HG02970 (cell line): Measurements from ENCODE around the gene PAQR7.

ENCODE experiments used
- ATAC-seq: cut with Tn5 transposase; IDR thresholded peaks from one replicate; pipeline ENCODE4 v1.9.1; 2021; ENCODE audit warnings: mild to moderate bottlenecking, moderate library complexity, moderate number of reproducible peaks; ENCODE audit not compliant: unreplicated experiment, low FRiP score

PAQR7 gene

DNA sequence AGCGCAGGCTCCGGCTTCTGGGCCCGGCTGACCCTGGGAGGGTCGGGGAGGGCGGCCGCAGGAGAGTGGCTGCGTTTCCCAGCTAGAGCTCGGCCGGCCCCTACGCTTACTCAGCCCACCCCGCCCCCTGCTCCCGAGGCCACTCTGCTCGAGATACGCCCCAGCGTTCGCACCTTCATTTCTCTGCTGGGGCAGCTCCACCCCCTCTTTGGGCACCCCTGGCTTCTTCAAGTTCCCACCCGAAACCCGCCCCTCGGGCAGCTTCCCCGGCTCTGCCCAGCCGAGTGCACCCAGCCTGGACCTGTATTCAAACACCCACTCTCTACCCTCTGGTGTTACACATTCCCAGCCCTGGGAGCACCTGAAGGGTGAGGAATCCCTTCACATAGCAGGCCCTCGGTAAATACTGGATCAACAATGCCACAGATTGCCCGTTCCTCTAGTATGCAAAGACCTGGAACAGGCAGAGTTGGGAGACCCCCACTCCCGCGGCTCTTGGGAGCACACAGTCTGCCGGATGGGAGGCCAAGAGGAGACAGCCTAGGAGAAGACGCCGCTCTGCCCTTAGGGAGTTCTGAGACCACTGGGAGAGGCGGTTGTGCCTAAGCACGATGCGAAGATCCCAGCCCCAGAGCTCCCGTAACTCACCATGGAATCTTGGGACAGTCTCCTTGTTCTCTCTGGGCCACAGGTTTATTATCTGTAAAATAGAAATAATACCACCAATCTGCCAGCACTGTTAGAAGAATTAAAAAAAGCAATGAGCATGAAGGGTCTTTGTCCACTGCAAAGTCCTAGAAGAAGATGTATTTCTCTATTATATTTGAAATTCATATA, 566 bp upstream of the PAQR7 start:
- no peak for ATAC-seq

DNA sequence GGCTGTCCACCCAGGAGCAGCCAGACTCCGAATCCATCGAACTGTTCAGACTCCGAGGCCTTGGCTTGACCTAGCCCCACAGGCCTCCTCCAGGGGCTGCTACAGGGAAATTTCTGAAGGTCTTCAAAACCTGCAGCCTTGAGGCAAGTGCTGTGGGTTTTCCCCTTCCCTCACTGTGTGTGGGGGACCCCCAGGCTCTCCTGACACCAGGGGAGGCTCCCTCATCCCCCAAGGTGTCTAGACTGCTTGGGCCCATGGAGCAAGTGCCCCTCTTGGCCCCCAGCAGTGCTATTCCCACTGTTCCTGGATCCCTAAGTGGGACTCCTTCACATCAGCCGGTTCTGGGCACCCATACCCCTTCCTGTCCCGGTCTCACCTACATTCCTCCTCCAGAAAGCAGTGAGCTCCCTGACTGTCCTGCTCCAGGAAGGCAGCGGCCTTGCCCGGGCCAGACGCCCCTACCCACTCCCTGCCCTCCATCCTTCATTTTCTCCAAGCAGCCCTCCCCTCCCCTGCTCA, 814 bp downstream of the PAQR7 start:
- ATAC-seq: no peak

DNA sequence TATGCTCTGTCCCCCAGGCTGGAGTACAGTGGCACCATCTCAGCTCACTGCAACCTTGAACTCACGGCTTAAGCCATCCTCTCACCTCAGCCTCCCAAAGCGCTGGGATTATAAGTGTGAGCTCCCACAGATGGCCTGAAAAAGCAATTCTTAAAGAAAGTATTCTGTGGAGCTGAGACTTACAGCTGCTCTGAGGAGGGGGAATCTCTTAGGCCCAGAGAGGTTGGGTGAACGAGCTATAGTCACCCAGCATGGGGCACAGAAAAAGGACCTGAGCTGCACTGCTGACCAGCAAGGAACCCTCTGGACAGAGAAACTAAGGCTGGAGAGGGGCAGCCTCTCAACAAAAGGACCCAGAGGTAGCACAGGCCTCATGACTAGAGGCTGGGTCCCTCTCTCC, 1.3 kb downstream of the PAQR7 start:
- no peak for ATAC-seq

DNA sequence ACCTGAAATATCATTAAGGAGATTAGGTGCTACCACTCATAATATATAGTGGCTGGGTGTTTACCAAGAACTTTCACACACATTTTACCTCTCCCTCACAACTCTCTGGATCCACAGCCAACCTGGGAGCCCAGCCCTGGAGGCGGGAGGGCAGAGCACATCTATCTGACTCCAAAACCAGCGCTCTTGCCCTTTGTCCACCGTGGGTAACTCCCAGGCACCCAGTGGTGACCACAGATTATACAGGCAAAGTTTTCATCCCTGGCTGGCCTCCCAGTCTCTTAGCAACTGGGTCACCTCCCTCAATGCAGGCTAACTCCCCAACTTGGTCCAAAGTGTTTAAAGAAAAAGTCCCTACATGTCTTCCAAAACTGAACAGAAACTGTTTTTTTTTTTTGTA, 2.4 kb downstream of the PAQR7 start:
- ATAC-seq: no peak

DNA sequence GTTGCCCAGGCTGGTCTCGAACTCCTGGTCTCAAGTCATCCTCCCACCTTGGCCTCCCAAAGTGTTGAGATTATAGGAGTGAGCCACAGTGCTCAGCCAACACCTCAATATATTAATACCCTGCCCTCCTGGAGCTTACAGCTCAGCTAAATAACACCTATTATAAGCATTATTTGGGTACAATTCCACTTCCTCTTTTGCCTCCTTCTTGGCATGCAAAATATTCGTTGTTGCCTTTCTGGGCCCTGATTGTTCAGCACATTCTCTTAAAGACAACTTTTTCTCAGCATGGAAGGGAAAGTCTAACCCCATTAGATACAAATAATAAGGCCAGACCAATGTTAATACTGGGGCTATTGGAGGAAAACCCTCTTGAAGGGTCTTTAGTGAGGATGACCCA, 2.8 kb downstream of the PAQR7 start:
- ATAC-seq: no peak

DNA sequence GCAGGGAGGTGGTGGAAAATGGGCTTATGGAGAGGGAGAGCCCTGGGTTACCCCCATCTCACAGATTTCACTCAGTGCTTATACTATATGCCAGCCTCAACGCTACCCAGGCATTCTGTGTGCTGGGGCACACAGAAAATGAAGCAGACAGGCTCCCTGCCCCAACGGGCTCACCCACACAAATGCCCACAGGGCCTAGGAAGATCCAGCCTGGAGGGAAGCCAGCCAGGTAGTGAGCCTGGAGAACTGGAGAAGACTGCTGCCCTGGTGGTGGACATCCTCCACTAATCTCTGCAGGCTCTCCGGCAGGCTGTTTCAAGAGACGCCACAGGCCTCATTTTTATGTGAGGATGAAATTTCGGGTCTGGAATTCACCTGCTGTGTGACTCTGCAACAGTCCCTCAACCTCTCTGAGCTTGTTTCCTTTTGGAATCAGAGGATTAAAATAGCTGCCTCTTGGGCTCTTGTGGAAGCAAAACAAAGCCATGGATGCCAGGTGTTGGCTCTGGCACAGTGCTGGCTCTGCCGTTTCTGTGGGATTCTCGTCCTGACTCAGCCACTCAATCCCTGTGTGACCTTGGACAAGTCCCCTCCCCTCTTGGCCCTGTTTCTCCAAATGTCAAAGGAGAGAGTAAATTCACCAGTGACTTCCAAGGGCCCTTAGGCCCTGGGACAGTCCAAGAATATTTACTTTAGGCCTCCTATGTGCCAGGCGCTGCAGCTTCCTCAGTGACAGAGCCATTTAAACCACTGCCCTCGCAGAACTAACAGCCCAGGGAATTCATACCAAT, 3.6 kb downstream of the PAQR7 start:
- no peak for ATAC-seq

DNA sequence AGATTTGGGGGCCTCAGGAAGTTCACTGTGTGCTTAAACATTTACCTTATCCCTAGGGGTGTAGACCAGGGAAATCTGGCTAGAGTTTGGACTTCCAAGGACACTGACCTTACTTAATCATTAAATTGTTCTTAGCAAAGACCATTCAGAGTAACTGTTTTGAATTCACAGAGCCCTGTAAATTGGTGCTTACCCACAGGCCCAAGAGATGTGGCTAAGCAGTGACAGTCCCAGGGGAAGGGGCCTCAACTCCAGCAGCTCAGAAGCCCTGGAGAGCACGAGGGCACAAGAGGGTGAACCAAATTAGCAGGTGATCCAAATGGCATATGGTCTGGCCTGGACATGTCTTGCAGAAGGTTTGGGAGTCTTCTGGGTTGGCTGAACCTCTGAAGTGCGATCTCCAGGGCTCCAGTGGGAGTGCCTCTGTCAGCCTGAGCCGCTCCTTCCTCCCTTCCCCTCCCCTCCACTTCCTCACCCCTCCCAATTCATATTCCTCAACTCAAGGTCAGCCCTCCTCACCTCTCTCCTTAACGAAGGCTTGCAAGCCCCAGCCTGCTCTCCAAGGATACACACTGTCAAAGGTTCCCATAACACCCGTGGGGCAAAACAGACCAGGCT, 4.3 kb downstream of the PAQR7 start:
- ATAC-seq: no peak

DNA sequence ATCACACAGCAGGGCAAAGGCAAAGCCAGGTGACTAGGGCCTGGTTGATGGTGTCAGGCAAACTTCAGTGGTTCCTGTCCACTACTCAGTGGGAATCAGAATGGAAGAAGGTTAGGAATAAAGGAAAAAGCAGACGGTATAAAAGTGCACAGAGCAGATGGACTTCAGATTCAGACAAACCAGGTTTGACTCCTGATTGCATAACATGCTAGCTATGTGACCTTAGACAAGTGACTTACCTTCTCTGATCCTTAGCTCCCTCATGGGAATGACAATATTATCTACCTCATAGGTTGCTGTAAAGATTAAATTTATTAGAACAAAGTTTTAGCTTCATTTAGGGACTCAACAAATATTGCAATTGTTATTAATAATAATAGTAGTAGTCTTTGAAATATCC, 4.9 kb downstream of the PAQR7 start:
- ATAC-seq: no peak

DNA sequence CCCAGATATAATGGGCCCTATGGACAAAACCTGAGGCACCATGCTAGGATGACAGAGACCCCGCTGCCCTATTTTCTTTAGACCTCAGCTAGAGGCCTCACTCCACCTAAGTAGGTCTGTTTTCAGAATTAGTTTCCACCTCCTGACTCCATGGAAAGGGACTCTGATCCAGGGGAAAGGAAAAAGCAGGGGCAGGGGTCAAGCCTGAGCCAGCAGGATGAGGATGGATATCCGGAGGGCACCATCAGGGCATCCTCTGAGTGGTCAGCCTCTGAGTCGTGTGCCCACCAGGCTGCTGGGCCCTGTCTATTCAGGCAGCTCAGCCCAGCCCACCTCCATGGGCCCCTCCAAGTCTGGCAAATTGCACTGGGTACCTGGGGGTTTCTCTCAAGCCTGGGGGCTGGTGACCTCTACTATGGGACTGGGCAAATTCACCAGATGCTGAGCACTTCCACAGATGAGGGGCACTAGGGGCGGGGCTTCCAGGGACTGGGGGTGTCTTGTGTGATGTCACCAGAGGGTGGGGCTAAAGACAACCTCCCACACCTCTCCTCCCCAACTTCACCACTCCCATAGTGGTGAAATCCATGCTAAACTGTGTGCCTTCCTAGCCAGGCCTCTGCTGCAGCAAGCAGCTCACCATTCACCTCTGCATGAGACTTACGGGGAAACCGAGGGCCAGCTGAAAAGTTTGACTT, 5.5 kb downstream of the PAQR7 start:
- no peak for ATAC-seq

DNA sequence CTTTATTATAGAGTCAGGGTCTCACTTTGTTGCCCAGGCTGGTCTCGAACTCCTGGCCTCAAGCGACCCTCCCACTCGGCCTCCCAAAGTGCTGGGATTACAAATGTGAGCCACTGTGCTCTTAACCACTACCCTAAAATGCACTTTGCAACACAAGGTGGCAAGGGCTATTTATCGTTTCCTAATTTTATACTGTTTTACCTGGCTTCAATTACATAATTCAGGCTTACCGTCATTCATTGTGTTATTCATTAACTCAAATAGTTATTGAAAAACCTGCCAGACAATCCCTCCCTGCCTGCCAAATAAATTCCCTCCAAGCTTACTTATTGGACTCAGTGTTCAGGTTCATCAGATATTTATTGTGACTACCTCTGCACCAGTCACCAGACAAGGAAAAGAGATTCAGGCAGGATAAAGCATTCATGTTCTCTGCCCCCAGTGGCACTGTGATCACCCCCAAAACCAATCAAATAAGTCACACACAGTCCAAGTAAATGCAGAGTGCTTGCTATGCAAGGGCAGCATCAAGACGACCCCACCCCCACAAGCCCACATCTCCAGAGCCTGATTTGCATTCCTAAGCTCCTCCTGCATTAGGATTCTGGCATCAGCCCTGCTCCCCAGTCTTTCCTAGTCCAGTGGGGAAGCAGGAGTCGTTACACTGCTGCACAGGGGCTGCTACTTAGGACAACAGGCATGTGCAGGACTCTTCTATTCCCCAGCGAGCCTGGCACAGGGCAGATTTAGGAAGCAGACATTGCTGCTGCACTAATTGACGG, 8.1 kb downstream of the PAQR7 start:
- ATAC-seq: no peak

DNA sequence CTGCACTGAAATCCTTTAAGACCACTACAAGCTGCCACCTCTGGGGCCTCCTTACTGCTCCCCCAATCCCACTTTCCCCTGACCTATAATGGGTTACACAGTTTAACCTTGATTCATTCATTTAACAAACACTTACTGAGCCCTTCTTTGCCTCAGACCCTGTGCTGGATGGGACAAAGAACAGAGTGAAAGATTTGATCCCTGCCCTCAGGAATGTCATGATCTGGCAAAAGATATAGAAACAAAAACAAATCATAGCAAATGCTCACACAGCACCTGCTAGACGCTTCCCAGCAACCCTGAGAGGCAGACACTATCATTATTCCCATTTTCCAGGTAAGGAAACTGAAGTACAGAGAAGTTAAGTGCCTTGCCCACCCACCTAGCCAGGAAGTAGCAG, 9.2 kb downstream of the PAQR7 start:
- no peak for ATAC-seq

DNA sequence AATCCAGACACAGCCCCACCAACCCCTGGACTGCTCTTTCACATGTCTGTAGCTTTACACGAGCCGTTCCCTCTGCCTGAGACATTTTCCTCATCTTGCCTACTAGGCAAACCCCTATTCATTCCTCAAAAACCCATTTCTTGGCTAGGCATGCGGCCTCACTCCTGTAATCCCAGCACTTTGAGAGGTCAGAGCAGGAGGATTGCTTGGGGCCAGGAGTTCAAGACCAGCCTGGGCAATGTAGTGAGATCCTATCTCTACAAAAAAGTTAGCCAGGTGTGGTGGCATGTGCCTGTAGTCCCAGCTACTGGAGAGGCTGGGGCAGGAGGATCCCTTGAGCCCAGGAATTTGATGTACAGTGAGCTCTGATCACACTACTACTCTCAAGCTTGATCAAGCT, 11.1 kb downstream of the PAQR7 start:
- ATAC-seq: no peak

DNA sequence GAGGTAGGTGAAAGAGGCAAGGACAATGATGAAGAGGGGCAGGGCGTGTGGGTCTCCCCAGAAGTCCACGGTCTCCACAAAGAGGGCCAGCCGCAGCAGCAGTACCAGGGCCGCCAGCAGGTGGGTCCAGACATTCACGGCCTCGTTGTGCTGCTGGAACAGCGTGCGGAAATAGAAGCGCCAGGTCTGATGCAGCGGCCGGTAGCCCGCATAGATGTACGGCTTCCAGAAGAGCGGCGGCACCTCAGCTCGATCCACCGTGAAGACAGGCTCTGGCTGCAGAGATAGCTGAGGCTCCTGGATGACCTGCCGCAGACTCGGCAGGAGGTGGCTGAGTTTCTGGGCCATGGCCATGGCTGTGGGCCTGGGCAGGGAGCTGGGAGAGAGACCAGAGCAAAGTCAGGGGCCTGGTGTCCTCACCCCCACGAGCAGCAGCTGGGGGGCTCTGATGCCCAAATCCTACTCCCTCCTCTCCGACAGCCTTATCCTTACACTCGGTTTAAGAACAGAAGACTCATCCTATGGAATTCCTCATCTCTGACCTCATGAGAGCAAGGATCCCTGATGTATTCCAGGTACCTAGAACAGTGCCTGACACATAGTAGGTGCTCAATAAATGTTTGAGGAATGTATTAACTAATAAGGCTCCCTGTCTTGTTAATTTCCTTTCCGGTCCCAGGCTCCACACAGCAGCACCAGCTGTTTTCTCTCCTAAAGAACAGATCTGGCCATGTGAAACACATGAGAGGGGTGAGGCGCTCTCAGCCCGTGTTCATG, 11.8 kb downstream of the PAQR7 start:
- no peak for ATAC-seq

DNA sequence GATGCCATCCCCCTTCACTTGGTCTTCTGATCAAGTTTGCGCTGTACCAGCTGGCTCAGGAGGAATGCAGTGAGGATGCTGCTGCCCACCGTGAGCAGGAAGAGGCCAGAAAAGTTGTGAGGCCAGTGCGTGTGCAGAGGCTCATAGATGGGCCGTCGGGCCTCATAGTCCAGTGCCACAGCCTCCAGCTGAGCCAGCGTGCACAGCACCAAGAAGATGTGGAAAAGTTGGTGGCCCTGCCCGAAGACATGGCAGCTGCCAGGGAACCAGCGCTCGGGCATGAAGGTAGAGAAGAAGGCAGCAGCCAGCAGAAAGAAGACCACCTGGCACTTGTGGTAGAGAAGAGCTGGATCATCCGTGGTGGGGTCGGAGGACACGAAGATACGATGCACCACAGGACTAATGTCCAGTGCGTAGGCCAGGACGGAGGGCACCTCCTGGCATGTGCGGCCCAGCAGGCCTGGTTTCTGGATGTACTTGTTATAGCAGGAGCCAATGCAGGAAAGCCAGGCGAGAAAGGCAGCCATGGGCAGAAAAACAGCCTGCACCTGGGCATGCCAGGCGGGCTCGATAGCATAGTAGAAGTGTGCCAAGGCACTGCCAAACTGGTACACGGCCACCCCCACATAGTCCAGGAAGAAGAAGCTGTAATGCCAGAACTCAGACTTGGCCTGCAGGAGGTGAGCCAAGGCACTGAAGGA, 12.6 kb downstream of the PAQR7 start:
- ATAC-seq: no peak

DNA sequence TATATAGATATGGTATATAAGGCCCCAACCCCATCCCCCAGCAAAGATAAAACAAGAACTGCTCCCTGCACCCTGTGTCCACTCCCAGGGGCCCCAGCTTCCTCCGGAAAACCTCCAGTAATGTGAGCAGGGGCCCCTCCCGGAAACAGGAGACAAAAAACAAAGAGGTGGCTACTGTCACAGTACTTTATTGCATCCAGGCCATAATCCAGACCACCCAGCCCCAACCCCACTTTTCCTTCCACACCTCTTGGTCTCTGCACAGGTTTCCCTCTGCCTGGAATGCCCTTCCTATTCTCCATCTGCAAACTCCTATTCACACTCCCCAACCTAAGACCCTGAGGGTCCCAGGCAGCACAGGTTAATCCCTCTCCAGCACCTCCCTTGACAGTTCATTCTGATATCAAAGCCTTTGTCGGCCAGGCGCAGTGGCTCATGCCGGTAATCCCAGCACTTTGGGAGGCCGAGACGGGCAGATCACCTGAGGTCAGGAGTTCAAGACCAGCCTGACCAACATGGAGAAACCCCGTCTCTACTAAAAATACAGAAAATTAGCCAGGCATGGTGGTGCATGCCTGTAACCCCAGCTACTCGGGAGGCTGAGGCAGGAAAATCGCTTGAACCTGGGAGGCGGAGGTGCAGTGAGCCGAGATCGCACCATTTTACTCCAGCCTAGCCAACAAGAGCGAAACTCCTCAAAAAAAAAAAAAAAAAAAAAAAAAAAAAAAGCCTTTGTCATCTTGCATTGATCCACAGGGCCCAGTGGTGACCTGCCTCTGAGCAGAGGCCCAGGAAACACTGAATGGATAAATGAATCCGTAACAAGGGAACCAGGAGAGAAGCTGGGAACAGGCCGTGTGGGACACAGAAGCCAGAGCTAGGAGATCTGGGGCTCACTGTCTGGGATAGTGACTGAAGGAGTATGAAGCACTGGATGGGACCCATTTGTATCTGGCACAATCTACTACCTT, 13.9 kb downstream of the PAQR7 start:
- ATAC-seq: no peak

DNA sequence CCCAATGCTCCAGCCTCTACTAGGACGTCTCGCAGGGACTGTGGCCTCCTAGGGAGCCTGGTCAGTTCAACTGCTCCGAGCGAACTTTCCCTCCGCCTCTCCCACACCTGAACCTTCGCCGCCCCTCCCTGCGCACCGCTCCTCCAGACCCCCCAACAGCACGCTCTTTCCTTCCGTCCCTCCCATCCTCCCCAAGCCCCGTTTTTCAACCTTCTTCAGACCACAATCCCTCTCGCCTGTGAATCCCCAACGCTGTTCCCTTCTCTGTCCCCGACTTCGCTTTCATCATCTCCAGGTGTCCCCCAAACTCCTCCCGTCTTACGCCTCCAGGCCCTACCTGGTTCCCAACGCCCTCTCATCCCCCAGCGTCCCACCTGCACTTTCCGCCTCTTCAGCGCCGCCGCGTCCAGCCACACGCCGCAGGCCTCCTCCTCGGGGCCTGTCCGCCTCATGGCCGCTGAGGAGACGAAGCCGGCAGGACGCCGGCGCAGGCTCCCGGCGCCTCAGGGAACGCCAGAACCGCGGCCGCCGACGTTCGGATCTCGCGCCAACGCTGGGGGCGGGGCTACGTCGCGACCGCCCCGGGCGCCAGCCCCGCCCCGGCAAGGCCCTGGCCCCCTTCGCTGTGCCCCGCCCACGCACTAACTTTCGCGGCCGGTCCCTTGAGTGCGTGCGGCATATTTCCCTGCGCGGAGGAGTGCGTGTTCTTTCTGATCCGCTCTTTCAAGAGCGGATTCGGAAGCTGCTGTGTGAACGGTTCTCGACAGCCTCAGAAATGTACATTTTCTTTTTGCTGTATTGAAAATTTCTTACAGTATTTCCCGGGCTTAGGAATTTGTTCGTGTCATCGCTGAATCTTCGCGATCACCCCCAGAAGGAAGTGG, 16.4 kb downstream of the PAQR7 start, which contains the start of gene AUNIP:
TSS of gene AUNIP (minus strand) at position 552 of the 884 bp plus-strand sequence. CDS start at position 452, 100 bp downstream.
- peak; percentile 88 for ATAC-seq
